ENCODE measurements around the gene HSD11B1.

The HSD11B1 gene

DNA sequence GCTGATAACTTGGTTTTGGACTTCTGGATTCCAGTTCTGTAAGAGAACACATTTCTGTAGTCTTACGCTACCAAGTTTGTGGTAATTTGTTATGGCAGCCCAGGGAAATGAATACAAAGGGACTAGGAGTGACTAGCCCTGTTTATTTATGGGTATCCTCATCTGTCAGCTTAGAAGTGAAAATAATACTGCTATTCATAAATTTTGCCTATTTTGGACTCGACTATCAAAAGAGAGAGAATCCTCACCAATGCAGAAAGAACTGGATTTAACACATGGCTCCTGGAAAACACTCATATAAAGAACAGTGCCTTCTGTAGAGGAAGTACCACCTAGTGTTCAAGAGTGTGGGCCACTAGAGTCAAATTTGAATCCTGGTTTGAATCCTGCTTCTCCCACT lies 22.6 kb downstream of the HSD11B1 start:
- DNase-seq (ENCODE audit: low read depth) = no peak

DNA sequence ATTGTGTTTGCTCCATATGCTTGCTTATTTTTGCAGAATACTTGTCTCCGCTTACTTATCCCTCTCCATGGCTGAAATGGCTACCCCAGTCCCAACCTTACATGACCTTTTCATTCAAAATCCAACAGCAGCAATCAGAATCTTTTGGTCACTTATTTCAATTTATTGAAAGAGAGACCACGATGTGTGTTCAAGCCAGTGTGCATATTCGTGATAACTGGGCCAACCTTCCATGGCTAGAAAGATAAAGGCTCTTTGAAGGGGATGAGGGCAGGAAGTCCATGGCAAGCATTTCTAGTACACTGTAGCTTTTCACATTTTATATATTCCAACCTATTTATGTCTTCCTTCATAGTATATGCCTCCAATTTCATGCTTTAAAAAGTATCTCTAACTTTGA lies 23.1 kb downstream of the HSD11B1 start:
- no peak for DNase-seq (ENCODE audit: low read depth)

DNA sequence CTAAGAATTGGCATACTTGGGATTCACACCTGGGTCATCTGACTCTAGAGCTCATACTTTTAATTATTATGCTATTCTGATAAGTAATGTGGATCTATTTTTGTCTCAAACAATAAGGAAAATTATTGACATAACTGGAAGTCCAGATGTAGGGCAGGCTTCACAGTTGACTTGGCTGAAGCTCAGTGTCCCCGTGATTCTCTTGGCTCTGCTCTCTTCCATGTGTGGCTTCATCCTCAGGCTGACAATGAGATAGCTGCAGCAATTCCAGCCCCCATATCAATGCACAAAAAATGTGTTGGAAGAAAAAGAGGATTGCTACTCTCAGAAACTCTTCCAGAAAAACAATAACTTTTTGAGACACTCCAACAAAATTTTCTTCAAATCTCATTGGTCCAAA lies 23.8 kb downstream of the HSD11B1 start:
- DNase-seq (ENCODE audit: low read depth) = no peak

DNA sequence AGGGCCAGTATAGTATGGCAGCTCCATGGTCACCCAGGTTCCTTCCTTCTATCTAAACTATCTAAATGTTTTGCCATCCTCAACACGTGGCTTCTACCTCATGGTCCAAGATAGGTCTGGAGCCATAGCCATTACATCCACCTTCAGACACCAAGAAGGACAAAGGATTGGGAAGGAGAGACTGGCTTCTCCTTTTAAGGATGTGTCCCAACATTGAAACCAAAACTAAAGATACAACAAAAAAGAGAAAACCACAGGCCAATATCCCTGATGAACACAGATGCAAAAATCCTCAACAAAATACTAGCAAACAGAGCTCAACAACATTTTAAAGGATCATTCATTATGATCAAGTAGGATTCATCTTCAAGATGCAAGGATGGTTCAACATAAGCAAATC lies 24.8 kb downstream of the HSD11B1 start:
- DNase-seq (ENCODE audit: low read depth) = no peak

DNA sequence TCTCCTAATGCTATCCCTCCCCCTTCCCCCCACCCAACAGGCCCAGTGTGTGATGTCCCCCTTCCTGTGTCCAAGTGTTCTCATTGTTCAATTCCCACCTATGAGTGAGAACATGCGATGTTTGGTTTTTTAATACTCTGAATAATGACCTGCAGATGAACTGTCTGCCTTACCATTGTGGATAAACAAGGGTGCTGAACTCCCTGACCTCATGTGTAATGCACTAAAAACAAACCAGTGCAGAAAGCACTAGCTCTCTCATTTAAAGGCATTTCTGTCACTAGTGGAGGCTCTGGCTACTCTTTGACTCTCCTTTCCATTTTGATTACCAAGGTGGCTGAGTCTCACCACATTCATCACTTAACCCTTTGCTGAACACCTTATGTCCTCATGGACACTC lies 28.1 kb downstream of the HSD11B1 start:
- DNase-seq (ENCODE audit: low read depth) = no peak

DNA sequence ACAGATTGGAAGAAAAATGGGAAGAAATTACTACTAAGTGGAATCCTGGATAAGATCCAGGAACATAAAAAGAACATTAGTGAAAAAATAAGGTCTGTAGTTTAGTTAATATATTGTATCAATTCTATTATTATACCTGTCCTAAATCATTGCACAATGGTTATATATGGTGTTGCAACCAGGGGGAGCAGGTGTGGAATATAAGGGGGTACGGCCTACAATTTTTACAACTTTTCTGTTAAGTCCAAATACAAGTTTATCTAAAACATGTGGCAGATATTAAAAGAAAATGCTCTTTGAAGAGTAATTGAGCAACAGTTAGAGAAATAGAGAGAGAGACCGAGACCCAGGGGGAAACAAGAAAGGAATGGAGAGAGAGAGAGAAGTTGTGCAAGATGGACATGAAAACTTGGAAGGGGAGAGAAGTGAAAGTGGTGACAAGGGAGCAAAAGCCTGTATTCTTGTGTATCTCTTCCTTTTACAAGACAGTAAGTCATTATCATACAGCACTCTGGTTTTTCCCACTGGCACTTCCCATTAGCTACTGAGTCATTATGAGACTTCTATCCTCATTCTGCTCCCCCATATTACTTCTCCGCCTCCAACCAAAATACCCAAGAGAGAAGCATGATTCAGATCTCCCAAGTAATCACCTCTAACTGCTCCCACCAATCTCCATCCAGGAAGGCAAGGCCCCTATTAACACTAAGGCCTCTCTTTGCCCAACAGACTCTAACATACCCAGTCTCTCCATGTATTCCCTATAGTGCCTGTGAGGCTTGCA lies 29.0 kb downstream of the HSD11B1 start:
- DNase-seq (ENCODE audit: low read depth) = no peak

DNA sequence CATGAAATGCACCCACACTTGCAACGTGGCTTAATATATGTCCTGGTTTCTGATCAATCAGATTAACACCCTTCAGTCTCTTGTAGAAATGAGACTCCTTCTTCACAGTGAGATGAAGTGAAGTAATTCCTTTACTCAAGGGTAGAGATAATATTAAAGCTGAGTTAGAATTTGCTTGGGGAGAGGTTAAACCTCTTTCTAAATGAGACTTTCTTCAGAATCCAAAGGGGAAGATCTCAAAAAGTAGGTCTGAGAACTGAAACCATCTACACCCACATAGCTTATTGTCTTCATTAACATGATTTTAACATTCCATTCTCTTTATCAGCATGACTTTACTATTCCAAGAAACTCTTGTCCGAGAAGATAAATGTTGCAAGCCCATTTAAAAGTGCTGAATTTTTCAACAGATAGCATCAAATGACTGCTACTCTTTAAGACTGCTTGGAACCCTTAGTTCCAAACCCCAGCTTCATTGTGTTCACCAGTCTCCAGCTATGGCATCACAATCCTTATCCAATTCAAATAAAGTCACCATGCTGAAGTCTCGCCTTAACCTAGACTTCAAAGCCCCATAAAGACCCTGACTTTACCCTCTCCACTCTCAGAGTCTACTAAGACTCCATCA lies 32.0 kb downstream of the HSD11B1 start:
- DNase-seq (ENCODE audit: low read depth) = no peak

DNA sequence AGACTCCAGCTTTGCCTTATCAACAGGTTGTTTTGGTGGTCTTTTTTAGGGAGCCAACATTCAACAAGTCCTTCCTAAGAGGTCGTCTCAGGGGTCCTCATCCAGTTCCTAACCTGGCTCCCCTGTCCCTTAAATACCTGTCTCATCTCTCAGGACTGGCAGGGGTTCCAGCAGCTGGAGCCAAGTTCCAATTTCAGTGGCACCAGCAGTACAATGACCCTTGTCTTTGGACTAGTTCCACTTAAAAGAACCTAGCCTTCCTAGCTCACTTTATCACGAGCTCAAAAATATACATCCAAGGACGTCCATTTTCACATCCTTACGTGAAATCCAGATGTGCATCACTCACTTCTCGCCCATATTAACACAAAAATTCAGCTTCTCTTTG lies 32.5 kb downstream of the HSD11B1 start:
- DNase-seq (ENCODE audit: low read depth) = no peak

DNA sequence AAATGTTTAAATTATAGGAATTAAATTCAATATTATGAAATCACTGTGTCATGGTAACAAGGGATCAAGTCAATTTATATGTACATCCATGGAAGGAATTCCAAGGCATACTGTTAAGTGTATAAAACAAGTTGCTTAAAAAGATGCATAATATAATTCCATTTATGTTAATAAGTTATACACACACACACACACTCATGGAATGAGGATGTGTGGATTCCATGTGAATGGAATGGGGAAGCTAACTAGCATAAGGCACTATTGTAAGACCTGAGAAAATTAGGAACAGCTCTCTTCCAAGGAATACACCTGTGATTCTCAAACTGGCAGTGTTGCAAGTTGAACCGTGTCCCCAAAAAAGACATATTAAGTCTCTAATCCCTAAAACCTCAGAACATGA lies 33.6 kb downstream of the HSD11B1 start:
- no peak for DNase-seq (ENCODE audit: low read depth)

DNA sequence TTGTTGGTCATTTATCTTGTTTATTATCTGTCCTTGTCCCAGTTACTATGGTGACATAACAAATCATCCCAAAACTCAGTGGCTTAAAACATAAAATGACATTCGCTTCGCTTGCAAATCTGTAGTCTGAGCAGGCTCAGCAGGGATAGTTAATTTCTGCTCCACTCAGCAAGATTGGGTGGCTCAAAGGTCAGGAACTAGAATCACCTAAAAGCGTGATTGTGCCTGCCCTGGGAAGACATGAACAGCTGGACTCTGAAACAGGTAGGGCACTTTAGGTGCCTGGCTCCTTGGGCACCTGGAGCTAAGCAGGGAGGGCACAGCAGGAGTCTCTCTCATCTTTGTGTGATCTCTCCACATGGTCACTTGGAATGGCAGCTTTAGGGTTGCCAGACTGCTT lies 36.5 kb downstream of the HSD11B1 start:
- DNase-seq (ENCODE audit: low read depth) = no peak

DNA sequence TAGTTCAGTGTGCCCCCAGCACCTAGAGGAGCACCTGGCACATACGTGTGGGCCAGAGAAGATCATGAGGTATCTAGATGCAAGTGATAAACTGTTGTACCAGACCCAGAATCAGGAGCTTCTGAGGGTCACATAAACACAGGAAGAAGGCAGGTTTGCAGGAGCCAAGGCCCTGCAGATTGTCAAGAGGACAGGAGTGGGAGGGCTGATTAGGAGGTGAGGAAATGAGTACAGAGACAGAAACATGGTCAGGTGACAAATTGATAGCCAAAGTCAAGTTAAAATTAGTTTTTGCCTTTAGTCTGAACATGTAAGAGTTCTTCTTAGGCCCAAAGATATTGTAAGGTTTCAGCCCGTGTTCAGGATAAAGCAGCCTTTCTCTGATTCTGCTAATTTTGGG lies 37.2 kb downstream of the HSD11B1 start:
- DNase-seq (ENCODE audit: low read depth) = no peak

DNA sequence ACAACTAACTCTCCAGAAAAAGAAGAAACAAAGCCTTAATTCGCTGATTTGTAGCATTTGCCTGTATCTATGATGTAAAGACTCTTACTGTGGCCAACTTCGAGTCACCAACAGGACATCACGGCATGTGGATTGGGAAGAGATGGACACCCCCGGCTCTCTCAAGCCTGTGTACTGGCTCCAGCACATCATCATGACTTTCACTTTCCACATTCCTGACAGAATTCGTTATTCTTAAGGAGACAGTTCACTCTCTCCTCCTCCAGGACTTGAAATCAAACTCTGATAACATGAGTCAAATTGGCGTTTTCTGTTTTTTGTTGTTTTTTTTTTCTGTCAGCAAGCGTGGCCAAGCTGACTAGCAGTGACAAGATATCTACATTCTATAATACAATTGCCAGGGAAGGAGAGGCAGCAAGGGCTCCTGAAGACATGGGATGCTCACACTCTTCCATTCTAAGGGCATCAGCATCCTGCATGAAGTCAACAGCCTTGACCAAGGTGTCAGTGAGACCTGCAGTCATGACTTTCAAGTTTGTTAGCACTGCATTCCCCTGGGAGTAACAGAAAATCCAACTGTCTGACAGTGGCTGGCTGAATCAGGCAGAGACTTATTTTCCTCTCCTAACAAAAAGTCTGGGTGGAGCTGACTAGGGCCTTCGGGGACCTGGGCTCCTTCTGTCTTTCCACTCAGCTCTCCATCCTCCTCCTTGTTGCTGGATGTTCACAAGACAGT lies 37.9 kb downstream of the HSD11B1 start:
- no peak for DNase-seq (ENCODE audit: low read depth)

DNA sequence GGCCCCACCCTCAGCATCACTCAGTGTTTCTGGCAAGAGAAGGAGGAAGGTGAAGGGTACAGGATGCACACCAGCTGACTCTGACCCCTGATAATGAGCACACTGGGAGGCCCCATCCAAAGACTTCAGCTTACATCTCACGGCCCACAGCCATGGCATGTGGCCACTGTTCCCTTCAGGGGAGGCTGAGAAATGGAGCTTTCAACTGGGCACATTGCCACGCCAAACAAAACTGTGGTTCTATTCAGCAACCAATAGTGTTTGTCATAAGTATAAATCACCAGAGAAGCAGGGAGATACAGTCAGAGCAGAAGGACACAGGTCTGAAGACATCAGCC lies 38.5 kb downstream of the HSD11B1 start:
- DNase-seq (ENCODE audit: low read depth) = no peak

DNA sequence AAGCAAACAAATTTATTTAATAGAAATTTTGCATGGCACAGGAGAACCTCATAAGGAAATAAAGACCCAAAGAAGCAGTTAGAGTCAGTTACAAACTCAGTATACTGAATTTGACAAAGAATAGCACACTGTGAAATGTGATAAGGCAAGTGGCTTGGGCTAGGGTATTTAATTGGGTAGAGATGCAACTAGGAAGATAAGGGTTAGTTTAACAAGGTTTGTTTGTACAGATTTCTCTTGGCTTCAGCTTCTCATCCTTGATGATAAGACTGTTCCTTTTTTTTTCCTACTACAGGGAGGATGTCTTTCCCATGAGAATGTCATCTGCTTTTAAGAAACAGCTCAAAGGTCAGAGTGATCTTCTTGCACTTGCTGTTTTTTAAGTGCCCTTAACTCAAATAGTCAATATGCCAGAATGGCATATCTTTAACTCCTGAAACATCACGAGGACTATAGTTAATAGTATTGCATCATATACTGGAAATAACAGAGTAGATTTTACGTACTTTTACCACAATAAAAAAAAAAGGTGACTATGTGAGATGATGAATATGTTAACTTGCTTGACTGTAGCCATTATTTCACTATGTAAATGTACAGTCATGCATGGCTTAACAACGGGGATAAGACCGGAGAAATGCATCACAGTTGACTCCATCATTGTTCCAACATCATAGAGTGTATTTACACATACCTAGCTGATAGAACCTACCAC lies 42.0 kb downstream of the HSD11B1 start:
- no peak for DNase-seq (ENCODE audit: low read depth)

DNA sequence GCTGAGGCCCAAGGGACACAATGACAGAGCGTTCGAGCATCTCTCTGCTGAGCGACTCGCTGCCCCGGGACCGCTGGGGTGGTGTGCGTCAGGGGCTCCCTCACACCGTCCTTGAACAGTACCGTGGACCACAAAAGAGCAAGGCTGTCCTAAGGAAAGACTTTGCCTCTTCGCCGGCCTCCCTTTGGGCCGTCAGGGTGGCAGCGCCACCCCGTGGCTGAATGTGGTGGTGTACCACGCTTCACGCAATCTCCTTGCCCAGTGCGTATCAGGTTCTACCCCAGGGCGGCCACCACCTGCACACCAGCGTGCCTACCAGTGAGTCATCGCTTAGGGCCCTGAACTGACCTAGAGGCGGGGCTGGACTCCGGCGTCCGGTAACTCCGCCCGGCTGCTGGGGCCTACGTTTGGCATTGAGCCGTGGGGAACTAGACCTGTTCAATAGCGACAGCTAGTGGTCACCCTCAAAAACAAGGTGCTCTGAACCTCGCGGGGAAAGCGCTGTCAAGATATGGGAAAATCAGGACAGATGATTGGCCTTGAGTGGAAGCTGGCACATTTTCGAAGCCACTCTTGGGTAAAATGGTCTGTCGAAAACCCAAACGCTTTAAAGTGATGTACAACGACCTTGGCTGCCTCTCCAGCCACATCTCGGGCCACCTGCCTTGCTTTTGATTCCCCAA lies 43.1 kb downstream of the HSD11B1 start:
- peak; percentile 82 for DNase-seq (ENCODE audit: low read depth)

DNA sequence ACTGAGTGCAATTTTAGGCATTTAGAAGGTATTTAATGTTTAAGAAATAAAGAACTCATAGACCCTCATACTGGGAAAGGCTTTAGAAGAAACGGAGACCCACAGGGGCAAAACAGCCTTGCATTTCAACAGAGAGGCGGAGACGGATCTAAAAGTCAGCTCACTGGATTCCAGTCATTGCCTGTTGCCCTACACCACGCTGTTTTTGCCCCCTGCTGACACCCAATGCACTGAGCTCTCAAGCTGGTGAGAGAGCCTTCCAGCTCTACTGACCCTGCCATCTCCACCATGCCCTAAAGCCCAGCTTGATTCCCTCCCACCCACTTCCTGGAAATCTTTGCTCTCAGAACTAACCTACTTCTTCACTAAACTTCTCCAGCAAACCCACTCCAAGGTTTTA lies 44.0 kb downstream of the HSD11B1 start:
- no peak for DNase-seq (ENCODE audit: low read depth)

DNA sequence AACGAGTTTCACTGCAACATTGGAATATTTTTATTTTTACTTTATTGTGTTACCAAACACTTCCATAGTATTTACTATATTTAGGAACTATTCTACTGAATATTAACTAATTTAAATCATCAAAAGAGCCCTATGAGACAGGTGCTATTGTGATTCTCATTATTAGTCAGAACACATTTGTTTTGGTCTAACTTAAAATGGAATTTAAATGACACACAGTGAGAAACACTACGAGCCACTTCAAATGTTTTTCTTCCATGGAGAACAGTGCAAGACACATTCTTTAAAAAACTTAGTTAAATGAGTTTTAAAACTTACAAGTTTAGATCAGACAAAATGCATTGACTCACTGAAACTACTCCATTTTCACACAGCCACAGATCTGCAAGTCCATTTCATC lies 44.6 kb downstream of the HSD11B1 start:
- no peak for DNase-seq (ENCODE audit: low read depth)

DNA sequence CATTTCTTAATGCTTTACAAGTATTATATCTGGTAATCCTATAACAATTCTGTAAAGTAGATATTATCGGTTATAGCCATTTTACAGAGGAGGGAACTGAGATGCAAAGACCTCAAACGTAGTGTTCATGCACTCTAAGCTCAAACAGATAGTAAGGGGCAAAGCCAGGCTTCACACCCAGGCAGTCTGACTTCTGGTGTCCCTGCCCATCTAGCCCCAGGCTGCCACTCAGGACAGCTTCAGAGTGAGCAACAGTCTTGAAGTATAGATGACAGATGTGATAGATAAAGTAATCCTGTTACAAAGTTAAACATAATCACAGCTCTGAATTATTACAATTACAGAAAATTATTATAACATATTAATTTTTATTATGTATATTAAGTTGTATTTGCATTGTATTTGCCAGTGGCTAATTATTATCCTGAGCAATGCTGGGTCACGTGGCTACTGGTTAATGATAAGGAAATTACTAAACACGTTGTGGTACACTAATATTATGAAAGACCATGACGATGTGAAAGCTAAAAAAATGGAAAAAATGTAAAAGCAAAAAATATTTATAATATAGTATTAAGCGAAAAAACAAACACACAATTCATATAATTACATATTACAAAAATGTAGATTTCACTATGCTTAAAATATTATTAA lies 45.2 kb downstream of the HSD11B1 start:
- DNase-seq (ENCODE audit: low read depth) = no peak

DNA sequence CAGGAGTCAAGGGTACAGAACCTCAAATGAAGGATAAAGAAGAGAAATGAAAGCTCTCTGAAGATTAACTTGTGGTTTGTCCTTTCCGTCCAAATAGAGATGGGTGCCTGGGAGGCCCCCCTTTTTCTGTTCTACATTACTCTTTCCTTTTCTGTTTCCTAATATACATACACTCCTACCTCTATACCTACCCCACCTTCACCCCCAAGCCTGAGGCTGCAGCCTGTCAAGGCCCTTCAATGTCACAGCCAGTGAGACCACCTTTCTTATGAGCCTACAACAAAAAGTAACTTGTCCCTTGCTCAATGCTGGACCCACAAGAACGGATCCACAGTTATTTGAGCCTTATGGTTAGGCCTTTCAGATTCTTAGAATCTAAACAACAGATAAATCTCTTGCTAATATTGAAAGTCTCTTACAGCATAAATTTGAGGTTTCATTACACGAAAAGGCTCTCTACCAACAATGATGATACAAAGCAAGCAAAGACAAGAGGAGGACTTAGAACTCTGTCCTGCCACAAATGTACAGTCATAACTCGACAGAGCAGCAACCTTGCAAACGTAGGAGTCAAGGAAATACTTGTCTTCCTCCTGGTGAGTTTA lies 47.1 kb downstream of the HSD11B1 start:
- no peak for DNase-seq (ENCODE audit: low read depth)

DNA sequence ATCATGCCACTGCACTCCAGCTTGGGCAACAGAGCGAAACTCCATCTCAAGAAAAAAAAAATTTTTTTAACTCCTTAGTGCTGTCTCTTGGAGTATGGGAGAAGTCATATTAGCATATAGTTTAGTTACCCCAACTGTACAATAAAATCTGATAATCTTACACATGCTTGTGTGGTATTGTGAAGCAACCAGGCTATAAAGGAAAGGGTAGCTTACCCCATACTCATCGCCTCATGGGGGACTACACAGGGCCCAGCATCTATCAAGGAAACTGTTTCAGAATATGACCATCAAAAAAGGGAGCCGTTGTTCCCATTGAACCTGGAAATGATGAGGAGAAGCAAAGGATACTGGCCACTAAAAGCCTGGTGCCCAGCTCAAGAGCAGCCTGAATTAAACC lies 48.2 kb downstream of the HSD11B1 start:
- no peak for DNase-seq (ENCODE audit: low read depth)

DNA sequence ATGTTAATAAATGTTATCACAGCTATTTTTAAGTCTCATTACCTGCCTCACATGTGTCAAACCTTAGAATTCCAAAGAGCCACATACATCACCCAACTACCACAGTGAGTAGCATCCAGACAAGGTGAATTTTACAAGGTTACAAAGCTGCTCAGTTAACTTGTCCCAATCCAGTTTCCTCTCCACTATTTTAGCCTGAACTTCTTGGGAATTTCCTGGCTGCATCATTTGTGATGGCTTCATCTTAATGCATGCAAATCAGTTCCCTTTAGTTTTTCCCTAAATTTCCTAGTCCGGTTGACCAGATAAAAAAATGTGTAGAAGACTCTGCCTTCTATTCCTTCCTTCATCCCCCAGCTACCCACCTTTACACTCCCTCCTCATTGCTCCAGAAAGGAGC lies 50.6 kb downstream of the HSD11B1 start:
- DNase-seq (ENCODE audit: low read depth) = no peak

Measured in stimulated activated CD8-positive, alpha-beta memory T cell treated with anti-CD3 and anti-CD28 coated beads, Interleukin-4, amount 100 ng/mL, for 24 hours (primary cell).